Glutamatergic neuron (in vitro differentiated cells): ENCODE measurements around the gene COX7A1. TPM values are rescaled to one million over a fixed set of nuclear protein-coding genes. Genes with fewer than 3 reads are reported as not detected.
"Not testable (repeated sequence)": the region's sequence is repeated elsewhere in the genome, so short reads cannot be mapped to it uniquely, and the experiment has no call there.

Experiments
- DNase-seq: peaks from one replicate; pipeline ENCODE4 v3.0.0; 2022
- H3K27ac Mint-ChIP-seq: one replicate; pipeline ENCODE4 v1.8.0; 2020; ENCODE audit warnings: mild to moderate bottlenecking, mixed read lengths, inconsistent platforms; ENCODE audit not compliant: unreplicated experiment
- H3K27me3 Mint-ChIP-seq: one replicate; pipeline ENCODE4 v1.8.0; 2020; ENCODE audit warnings: mild to moderate bottlenecking, moderate library complexity, mixed read lengths, inconsistent platforms; ENCODE audit not compliant: unreplicated experiment
- H3K36me3 Mint-ChIP-seq: one replicate; pipeline ENCODE4 v1.8.0; 2020; ENCODE audit warnings: mild to moderate bottlenecking, mixed read lengths, inconsistent platforms; ENCODE audit not compliant: unreplicated experiment
- H3K4me1 Mint-ChIP-seq: one replicate; pipeline ENCODE4 v1.8.0; 2020; ENCODE audit warnings: mild to moderate bottlenecking, low read depth, mixed read lengths, inconsistent platforms; ENCODE audit not compliant: unreplicated experiment
- H3K4me3 Mint-ChIP-seq: one replicate; pipeline ENCODE4 v1.8.0; 2020; ENCODE audit warnings: mild to moderate bottlenecking, mixed read lengths, inconsistent platforms; ENCODE audit not compliant: unreplicated experiment
- H3K9me3 Mint-ChIP-seq: one replicate; pipeline ENCODE4 v1.8.0; 2020; ENCODE audit warnings: mild to moderate bottlenecking, moderate library complexity, mixed read lengths, inconsistent platforms; ENCODE audit not compliant: unreplicated experiment
- CTCF ChIP-seq: fragments of 200-600 bp; sonication (generic); IDR thresholded peaks from one replicate; pipeline ENCODE4 v1.5.0; 2021; ENCODE audit not compliant: partially characterized antibody, unreplicated experiment
- total RNA-seq: library from RNA; stranded (reverse); fragmentation: NEBNext Ultra II Directional; extraction: Animal tissue kit (Norgen Biotek cat#: 25700); gene quantifications from one replicate; pipeline ENCODE4 v1.2.1, GENCODE V29; 2021; ENCODE audit not compliant: unreplicated experiment

Gene COX7A1
- total RNA-seq, 1 donor from 2014 or later = 62.3 TPM

- Mint-ChIP-seq H3K27ac (no peak overlapping the region), H3K4me1 (no peaks in the 10 kb centered on the region), H3K36me3 (peaks cover 4% of the 10 kb centered on the region), H3K27me3 (no peaks in the 10 kb centered on the region), H3K4me3 (no peak overlapping the region), H3K9me3 (peaks cover 2% of the 10 kb centered on the region)
- DNase-seq = no peak
- TF ChIP-seq CTCF = no peak
Measured at GRCh38 chr19:36183245-36183628, 31.0 kb upstream of the COX7A1 start.

- Mint-ChIP-seq H3K36me3 (peaks cover 4% of the 10 kb centered on the region), H3K4me3 (no peak overlapping the region), H3K9me3 (peaks cover 2% of the 10 kb centered on the region), H3K27me3 (no peaks in the 10 kb centered on the region), H3K4me1 (no peaks in the 10 kb centered on the region), H3K27ac (no peak overlapping the region)
- TF ChIP-seq CTCF = no peak
- DNase-seq = no peak
Measured at GRCh38 chr19:36182612-36183244, 30.5 kb upstream of the COX7A1 start.

GRCh38 chr19:36179077-36179476, 26.8 kb upstream of the COX7A1 start:
- H3K9me3 Mint-ChIP-seq, DNase-seq, H3K4me3 Mint-ChIP-seq, H3K27ac Mint-ChIP-seq, H3K27me3 Mint-ChIP-seq, H3K36me3 Mint-ChIP-seq, H3K4me1 Mint-ChIP-seq: not testable (repeated sequence)

GRCh38 chr19:36173846-36174245, 21.6 kb upstream of the COX7A1 start:
- H3K9me3 Mint-ChIP-seq, H3K4me1 Mint-ChIP-seq, H3K4me3 Mint-ChIP-seq, H3K36me3 Mint-ChIP-seq, H3K27ac Mint-ChIP-seq, H3K27me3 Mint-ChIP-seq, DNase-seq: not testable (repeated sequence)

- Mint-ChIP-seq H3K36me3 (peaks cover 4% of the 10 kb centered on the region), H3K9me3 (peaks cover 2% of the 10 kb centered on the region), H3K27ac (no peak overlapping the region), H3K4me3 (no peak overlapping the region), H3K27me3 (peaks cover 2% of the 10 kb centered on the region), H3K4me1 (no peaks in the 10 kb centered on the region)
- no peak for TF ChIP-seq CTCF
- DNase-seq = no peak
Measured at GRCh38 chr19:36172852-36173251, 20.6 kb upstream of the COX7A1 start.

- H3K4me3 Mint-ChIP-seq = no peak overlapping the region
- TF ChIP-seq CTCF = no peak
- peaks cover 2% of the 10 kb centered on the region for H3K9me3 Mint-ChIP-seq
- H3K36me3 Mint-ChIP-seq = no peaks in the 10 kb centered on the region
- no peaks in the 10 kb centered on the region for H3K4me1 Mint-ChIP-seq
- no peak overlapping the region for H3K27ac Mint-ChIP-seq
- no peak for DNase-seq
- H3K27me3 Mint-ChIP-seq = no peaks in the 10 kb centered on the region
Measured at GRCh38 chr19:36169084-36169760, 17.0 kb upstream of the COX7A1 start.
